Activated B cell treated with CpG ODN at 0.5 μM for 24 hours (primary cell): ENCODE data around the gene ZNF592. TPM values are rescaled to one million over a fixed set of nuclear protein-coding genes. Genes with fewer than 3 reads are reported as not detected.

Source experiments
- ATAC-seq: fragments of 200-7000 bp; cut with Tn5 transposase; one replicate; pipeline ENCODE4 v1.10.0; 2021; ENCODE audit warnings: low read depth, mild to moderate bottlenecking, moderate library complexity
- CTCF ChIA-PET: fragments of 350-600 bp; sonication (Branson Sonifier 250); formaldehyde crosslinking; loops from one replicate; lab custom pipeline; 2021; ENCODE audit warnings: antibody characterized with exemption; lab: Charles Lee
- POLR2A ChIA-PET: fragments of 350-600 bp; sonication (Branson Sonifier 250); formaldehyde crosslinking; loops from one replicate; lab custom pipeline; 2021; ENCODE audit warnings: antibody characterized with exemption; lab: Charles Lee
- DNase-seq: peaks from one replicate; pipeline ENCODE4 v3.0.0; 2022
- H3K27ac Mint-ChIP-seq: one replicate; pipeline ENCODE4 v1.8.0; 2020; ENCODE audit warnings: mixed read lengths
- H3K27me3 Mint-ChIP-seq: one replicate; pipeline ENCODE4 v1.8.0; 2021; ENCODE audit warnings: mixed read lengths
- H3K36me3 Mint-ChIP-seq: one replicate; pipeline ENCODE4 v1.8.0; 2021; ENCODE audit warnings: low read depth, mixed read lengths
- H3K4me1 Mint-ChIP-seq: one replicate; pipeline ENCODE4 v1.8.0; 2021; ENCODE audit warnings: mixed read lengths
- H3K4me3 Mint-ChIP-seq: one replicate; pipeline ENCODE4 v1.8.0; 2020; ENCODE audit warnings: mild to moderate bottlenecking, mixed read lengths
- H3K9me3 Mint-ChIP-seq: one replicate; pipeline ENCODE4 v1.8.0; 2020; ENCODE audit warnings: mixed read lengths
- CTCF ChIP-seq: fragments of 200-600 bp; IDR thresholded peaks from one replicate; pipeline ENCODE4 v1.8.0; 2022; ENCODE audit warnings: antibody characterized with exemption, mild to moderate bottlenecking
- intact Hi-C: fragments of 100-400 bp; cut with micrococcal nuclease; formaldehyde crosslinking; loops from one replicate; pipeline ENCODE4 v1.15.1; 2024
- total RNA-seq: library from RNA; stranded (reverse); gene quantifications from 2 replicates; pipeline ENCODE4 v1.2.3, GENCODE V29; 2022

ZNF592 gene
- total RNA-seq, 1 donor from 2014 or later = 44.3 TPM

- Mint-ChIP-seq H3K4me3 (no peak overlapping the region), H3K36me3 (peaks cover 76% of the 10 kb centered on the region), H3K4me1 (peaks cover 40% of the 10 kb centered on the region), H3K9me3 (no peaks in the 10 kb centered on the region), H3K27ac (peak overlapping the region; percentile 56), H3K27me3 (no peaks in the 10 kb centered on the region)
- CTCF ChIA-PET = interaction anchor here (0.8 kb wide), 1 partner anchor 40 kb away, joined by 3 read pairs; no protein-coding TSS in a partner anchor
- DNase-seq = no peak
- POLR2A ChIA-PET = interaction anchor here (0.7 to 1.0 kb wide), 2 partner anchors 74 to 647 kb away, joined by 3 to 4 read pairs; partner anchors contain the start of gene SEC11A
- ATAC-seq = peak; percentile 42
- intact Hi-C loops = no loop called here
- no peak for TF ChIP-seq CTCF
Observed at GRCh38 chr15:84789762-84790161, 41.4 kb downstream of the ZNF592 start.

- POLR2A ChIA-PET = interaction anchor here (1.0 kb wide), 1 partner anchor 75 kb away, joined by 4 read pairs; the partner anchor contains the start of gene SEC11A
- no peak for TF ChIP-seq CTCF
- H3K9me3 Mint-ChIP-seq = no peaks in the 10 kb centered on the region
- peaks cover 74% of the 10 kb centered on the region for H3K36me3 Mint-ChIP-seq
- intact Hi-C loops = no loop called here
- H3K4me3 Mint-ChIP-seq = no peak overlapping the region
- DNase-seq = no peak
- H3K4me1 Mint-ChIP-seq = peaks cover 31% of the 10 kb centered on the region
- CTCF ChIA-PET = no interaction called here
- H3K27me3 Mint-ChIP-seq = no peaks in the 10 kb centered on the region
- H3K27ac Mint-ChIP-seq = peak overlapping the region; percentile 3
- ATAC-seq = no peak
Observed at GRCh38 chr15:84790676-84791075, 42.3 kb downstream of the ZNF592 start.

DNA sequence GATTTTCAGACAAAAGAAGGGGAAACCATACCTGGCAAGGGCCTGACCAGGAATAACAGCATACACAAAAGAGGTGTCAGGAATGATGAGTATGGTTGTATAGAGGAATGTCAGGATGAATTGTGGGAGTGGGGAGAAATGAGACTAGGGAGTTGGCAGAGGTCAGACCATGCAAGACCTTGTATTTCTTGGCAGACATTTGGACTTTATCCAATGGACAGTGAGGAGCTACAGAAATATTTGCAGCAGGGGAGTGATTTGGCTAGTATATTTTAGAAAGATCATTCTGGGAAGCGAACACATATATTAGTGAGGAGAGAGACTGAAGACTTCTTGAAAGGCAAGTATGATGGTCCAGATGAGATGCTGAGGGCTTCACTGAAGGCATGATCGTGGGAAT lies 43.4 kb downstream of the ZNF592 start:
- no peak overlapping the region for H3K27ac Mint-ChIP-seq

GRCh38 chr15:84793431-84794161 lies 45.2 kb downstream of the ZNF592 start:
- Mint-ChIP-seq H3K4me1 (peaks cover 14% of the 10 kb centered on the region), H3K36me3 (peaks cover 72% of the 10 kb centered on the region), H3K27me3 (no peaks in the 10 kb centered on the region), H3K4me3 (no peak overlapping the region), H3K27ac (no peak overlapping the region), H3K9me3 (no peaks in the 10 kb centered on the region)
- no peak for DNase-seq
- intact Hi-C loops = no loop called here
- no peak for TF ChIP-seq CTCF
- no peak for ATAC-seq
- CTCF ChIA-PET = no interaction called here
- POLR2A ChIA-PET = no interaction called here

More for the DNA sequence above, 43.4 kb downstream of the ZNF592 start:
- ChIA-PET POLR2A (no interaction called here), CTCF (no interaction called here)
- intact Hi-C loops = no loop called here
- no peak for TF ChIP-seq CTCF
- Mint-ChIP-seq H3K36me3 (peaks cover 71% of the 10 kb centered on the region), H3K27me3 (no peaks in the 10 kb centered on the region), H3K4me1 (peaks cover 25% of the 10 kb centered on the region), H3K4me3 (no peak overlapping the region), H3K9me3 (no peaks in the 10 kb centered on the region)
- ATAC-seq (no peak), DNase-seq (no peak)

DNA sequence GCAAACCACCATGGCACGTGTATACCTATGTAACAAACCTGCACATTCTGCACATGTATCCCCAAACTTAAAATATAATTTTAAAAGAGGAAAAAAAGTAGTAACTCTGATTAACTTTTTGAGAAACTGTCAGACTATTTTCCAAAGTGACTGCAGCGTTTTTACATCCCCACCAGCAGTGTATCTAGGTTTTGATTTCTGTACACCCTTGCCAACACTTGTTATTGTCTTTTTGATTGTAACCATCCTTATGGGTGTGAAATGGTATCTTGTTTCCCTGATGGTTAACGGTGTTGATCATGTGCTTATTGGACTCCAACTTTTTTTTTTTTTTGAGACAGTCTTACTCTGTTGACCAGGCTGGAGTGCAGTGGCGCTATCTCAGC lies 45.8 kb downstream of the ZNF592 start:
- H3K27ac Mint-ChIP-seq = no peak overlapping the region
- POLR2A ChIA-PET = no interaction called here

More for the DNA sequence above, 45.8 kb downstream of the ZNF592 start:
- ATAC-seq (no peak), DNase-seq (no peak)
- no peak overlapping the region for H3K4me3 Mint-ChIP-seq
- peaks cover 11% of the 10 kb centered on the region for H3K4me1 Mint-ChIP-seq
- TF ChIP-seq CTCF = no peak
- intact Hi-C loops = no loop called here
- H3K9me3 Mint-ChIP-seq = no peaks in the 10 kb centered on the region
- no peaks in the 10 kb centered on the region for H3K27me3 Mint-ChIP-seq
- peaks cover 76% of the 10 kb centered on the region for H3K36me3 Mint-ChIP-seq
- CTCF ChIA-PET = no interaction called here
